IPS-18c (cell line): Measurements from ENCODE around the gene MPND.

ENCODE experiments used
- H3K4me3 ChIP-seq: 2 replicates; pipeline ENCODE4 v1.7.0; 2013; ENCODE audit warnings: low read depth, mild to moderate bottlenecking, low read length, moderate library complexity; ENCODE audit not compliant: insufficient read depth
- H3K9me3 ChIP-seq: one replicate; pipeline ENCODE4 v1.6.1; 2013; ENCODE audit warnings: mild to moderate bottlenecking, low read length, moderate library complexity; ENCODE audit not compliant: control insufficient read depth, insufficient read depth

MPND gene, protein sequence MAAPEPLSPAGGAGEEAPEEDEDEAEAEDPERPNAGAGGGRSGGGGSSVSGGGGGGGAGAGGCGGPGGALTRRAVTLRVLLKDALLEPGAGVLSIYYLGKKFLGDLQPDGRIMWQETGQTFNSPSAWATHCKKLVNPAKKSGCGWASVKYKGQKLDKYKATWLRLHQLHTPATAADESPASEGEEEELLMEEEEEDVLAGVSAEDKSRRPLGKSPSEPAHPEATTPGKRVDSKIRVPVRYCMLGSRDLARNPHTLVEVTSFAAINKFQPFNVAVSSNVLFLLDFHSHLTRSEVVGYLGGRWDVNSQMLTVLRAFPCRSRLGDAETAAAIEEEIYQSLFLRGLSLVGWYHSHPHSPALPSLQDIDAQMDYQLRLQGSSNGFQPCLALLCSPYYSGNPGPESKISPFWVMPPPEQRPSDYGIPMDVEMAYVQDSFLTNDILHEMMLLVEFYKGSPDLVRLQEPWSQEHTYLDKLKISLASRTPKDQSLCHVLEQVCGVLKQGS

GRCh38 chr19:4343370-4344307 lies at the start of gene MPND:
MPND (plus strand) TSS chr19:4343562; CDS start chr19:4343594, 32 bp downstream.
- H3K4me3 ChIP-seq: peak within 1 kb of the TSS; percentile 75
- no peaks in the 10 kb centered on the region for H3K9me3 ChIP-seq

- no peak overlapping the region for H3K4me3 ChIP-seq
- no peaks in the 10 kb centered on the region for H3K9me3 ChIP-seq
Measured at GRCh38 chr19:4294389-4294788, 49.0 kb upstream of the MPND start.

DNA sequence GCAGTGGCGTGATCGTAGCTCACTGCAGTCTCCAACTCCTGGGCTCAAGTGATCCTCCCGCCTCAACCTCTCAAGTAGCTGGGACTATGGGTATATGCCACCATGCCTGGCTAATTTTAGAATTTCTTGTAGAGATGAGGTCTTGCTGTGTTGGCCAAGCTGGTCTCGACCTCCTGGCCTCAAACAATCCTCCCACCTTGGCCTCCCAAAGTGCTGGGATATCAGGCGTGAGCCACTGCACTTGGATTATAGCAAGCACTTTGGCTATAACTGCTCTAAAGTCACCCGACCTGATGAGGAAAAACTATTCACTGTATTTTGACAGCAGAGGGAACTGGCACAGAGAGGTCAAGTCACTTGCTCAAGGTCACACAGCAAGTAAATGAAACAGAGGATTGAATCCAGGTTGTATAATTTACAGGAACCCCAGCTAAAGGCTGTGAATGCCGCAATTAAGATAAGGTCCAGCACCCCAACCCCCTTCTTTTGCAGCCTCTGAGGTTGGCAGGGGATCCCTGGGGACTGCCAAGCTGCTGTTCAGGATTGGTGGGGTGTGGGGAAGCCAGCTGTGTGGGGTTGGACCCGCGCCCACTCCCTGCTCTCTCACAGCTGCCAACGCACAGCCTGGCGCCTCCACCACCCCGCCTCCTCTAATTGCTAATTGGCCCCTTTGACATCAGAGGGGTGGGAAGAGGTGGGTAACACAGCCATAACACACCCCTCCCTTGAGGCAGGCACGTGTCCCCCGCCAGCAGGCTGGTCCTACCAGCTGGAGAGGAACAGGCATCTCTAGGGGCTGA lies 47.2 kb upstream of the MPND start:
- H3K9me3 ChIP-seq: no peaks in the 10 kb centered on the region
- H3K4me3 ChIP-seq: no peak overlapping the region

DNA sequence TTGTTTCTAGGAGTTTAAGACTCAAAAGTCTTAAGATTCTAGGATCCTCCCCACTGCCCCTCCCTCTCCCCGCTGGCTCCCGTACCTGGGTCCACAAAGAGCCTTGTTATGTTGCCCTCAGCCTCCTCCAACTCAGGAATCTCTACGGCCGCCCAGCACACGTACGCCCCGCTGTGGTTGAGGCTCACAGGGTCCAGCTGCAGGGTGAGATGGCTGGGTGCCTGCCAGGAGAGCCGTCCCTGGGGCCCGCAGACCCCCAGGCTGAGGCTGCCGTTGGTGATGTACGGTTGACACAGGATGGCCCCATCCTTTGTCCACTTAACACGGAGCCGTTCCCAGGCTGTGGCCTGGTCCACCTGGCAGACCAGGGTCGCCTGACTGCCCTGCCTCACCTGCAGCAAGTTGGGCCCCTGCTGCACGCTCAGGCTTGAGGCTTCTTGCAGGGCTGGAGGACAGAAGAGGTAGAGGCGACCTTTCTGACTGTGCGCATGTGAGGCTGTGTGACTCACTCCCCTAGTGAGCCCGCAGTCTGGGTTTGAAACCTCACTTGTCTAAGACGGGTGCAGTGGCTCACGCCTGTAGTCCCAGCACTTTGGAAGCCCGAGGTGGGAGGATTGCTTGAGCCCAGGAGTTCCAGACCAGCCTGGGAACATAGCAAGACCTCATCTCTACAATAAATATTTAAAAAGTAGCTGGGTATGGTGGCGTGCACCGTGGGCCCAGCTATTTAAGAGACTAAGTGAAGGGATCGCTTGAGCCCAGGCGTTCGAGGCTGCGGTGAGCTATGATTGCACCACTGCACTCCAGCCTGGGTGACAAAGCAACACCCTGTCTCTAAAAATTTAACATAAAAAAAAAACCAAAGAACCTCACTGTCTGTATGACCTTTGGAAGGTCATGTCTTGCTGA lies 45.2 kb upstream of the MPND start:
- no peak overlapping the region for H3K4me3 ChIP-seq
- no peaks in the 10 kb centered on the region for H3K9me3 ChIP-seq

DNA sequence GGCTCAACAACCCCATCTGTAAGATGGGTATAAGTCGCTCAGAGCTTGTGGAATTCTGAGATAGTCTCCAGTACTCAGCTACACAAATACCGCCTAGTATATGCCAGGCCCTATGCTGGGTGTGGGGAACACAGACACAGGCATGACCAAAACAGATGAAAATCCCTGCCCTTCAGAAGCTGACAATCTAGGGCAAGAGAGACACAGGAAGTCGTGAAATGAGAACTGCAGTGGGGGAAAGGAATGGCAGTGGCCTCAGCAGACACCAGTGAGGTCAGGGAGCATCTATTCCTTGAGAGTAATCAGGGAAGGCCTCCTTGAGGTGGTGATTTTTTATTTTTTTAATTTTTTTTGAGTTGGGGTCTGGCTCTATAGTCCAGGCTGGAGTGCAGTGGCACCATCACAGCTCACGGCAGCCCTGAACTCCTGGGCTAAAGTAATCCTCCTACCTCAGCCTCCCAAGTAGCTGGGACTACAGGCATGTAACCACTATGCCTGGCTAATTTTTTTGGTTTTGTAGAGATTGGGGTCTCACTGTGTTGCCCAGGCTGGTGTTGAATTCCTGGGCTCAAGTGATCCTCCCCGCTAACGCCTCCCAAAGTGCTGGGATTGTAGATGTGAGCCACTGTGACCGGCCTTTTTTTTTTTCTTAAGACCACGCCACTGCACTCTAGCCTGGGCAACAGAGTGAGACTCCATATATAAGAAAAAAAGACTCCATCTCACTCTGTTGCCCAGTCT lies 44.4 kb upstream of the MPND start:
- no peaks in the 10 kb centered on the region for H3K9me3 ChIP-seq
- no peak overlapping the region for H3K4me3 ChIP-seq

- no peak overlapping the region for H3K4me3 ChIP-seq
- no peaks in the 10 kb centered on the region for H3K9me3 ChIP-seq
Measured at GRCh38 chr19:4300589-4300988, 42.8 kb upstream of the MPND start.

GRCh38 chr19:4301590-4302242 lies 41.6 kb upstream of the MPND start:
- Histone ChIP-seq H3K9me3 (no peaks in the 10 kb centered on the region), H3K4me3 (no peak overlapping the region)

DNA sequence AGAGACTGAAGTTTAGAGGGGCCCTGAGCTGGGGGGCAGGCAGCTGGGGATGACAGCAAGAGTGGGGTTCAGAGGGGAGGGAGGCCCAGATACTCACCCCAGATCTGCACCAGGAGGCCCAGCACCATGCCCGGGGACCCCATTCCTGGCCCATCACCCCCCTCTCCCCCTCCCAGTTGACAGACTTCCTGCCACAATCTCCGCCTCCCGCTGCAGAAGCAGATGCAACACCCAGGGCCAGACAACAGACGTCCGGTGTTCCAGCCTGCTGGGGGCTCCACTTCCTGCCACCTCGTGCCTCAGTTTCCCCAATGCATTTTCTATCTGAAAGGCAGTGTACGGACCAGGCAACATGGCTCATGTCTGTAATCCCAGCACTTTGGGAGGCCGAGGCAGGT lies 41.1 kb upstream of the MPND start, which contains the start of gene TMIGD2:
TMIGD2 (minus strand) TSS at position 147 of the 398 bp plus-strand sequence; CDS start at position 143, 4 bp downstream.
- Histone ChIP-seq H3K4me3 (no peak within 1 kb of the TSS), H3K9me3 (no peaks in the 10 kb centered on the region)

DNA sequence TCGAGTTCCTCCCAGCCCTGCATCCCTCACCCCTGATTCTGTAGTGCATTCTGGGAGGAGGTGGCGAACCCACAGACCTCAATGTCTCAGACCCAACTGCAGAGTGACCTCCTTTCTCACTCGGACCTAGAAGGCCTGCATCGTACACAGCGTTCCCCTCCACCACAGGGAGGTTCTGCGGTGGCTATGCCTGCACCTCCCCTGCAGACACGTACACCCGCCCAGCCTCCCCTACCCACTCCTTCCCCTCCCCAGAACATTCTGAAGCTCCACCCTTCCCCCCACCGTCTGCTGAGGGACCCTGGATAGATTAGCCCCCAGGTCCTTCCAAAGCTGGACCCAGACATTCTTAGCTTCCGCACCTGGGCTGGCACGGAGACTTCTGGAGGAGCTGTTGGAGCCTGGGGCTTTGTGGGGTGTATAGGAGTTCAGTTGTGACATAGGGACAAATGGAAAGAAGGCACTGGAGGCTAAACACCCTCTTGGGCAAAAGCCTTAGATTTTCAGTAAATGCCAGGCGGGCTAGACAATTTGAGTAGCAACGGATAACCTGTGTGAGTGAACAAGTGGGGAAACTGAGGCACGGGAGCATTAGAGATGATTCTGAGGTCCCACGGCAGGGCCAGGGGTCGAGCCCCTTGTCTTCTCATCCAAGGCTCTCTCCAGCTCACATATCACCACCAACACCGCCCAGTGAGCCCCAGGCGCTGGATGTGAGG lies 39.4 kb upstream of the MPND start:
- Histone ChIP-seq H3K9me3 (no peaks in the 10 kb centered on the region), H3K4me3 (no peak overlapping the region; the same call in 1 of the 2 replicates)

DNA sequence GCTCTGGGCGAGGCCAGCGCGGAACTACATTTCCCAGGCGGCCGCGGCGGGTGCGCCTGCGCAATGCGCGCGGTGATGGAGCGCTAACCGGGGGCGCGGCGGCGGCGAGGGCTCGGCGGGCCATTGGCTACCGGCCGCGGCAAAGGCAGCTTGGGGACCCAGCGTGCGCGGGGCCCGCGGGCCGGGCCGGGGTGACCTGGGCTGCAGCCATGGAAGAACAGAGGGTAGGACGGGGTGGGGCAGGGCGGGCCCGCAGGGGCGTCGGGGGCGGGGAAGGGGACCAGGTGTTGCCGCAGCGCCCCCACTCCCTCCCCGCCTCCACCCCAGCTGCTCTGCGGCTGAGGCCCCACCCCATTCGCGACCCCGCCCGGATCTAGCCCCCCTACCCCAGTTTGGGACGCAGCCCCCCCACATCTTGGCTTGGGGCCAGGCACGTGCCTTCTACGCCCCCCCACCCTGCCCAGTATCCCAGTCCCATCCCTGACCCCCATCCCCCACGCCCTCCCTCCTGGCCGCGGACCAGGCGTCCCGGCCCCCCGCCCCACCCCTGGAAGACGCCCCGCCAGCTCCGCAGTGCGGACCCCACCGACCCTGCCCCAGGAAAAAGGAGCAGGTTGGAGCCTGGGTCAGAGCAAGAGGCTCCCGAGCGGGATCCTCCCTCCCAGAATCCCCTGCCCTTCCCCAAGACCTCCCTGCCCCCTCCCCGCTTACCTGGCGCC lies 38.7 kb upstream of the MPND start, which contains the start of gene FSD1:
FSD1 (plus strand) TSS at position 61 of the 719 bp plus-strand sequence; CDS start at position 210, 149 bp downstream.
- Histone ChIP-seq H3K9me3 (no peaks in the 10 kb centered on the region), H3K4me3 (peak within 1 kb of the TSS; percentile 40; the same call in 1 of the 2 replicates)

GRCh38 chr19:4305257-4305612 lies 38.1 kb upstream of the MPND start:
- peak overlapping the region; percentile 34; the same call in 1 of the 2 replicates for H3K4me3 ChIP-seq
- H3K9me3 ChIP-seq: no peaks in the 10 kb centered on the region

DNA sequence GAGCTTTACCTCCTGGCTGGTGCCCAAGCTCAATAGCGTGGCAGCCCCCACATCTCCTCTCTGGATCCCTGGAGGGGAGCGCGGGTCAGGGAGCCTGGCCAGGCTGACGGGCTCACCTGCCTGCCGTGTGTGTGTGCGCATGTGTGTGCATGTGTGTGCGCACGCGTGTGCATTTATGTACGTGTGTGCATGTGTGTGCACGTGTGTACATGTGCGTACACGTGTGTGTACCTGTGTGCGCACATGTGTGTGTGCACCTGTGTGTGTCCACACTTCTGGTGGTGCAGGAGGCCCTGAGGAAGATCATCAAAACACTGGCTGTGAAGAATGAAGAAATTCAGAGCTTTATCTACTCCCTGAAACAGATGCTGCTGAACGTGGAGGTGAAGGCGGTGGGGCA lies 37.7 kb upstream of the MPND start:
- Histone ChIP-seq H3K9me3 (no peaks in the 10 kb centered on the region), H3K4me3 (no peak overlapping the region; the same call in 1 of the 2 replicates)

DNA sequence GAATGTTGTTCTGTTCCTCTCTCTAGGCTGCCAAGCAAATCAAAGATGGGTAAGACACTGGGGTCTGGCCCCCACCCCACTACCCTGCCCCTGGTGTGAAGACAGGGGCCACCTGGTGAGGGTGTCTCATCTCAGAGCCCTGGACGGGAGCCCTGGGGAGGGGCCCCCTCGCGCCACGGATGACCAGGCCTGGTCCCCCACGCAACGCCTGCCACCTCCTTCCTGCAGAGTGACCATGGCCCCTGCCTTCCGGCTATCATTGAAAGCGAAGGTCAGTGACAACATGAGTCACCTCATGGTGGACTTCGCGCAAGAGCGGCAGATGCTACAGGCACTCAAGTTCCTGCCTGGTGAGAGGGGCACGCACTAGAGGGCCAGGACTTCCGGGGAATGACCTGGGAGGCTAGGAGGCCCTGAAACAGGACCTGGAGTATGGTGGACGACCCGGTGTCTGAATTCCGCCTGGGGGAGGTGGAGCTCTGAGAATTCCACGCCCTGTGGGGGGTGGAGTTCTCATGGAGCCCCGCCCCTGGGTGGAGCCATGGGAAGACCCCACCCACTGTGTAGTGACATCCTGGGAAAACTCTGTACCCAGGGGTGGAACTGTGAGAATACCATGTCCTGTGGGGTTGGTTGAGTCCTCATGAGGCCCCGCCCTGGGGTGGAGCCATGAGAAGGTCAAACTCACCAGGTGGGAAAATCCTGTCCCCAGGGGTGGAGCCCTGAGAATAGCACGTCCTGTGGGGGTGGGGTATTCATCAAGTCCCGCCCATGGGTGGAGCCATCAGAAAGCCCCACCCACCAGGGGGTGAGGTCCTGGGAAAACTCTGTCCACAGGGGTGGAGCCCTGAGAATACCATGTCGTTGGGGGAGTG lies 32.9 kb upstream of the MPND start:
- H3K4me3 ChIP-seq: no peak overlapping the region
- H3K9me3 ChIP-seq: peaks cover 2% of the 10 kb centered on the region
